ENCODE results near the gene TAAR1. TPM values are rescaled to one million over a fixed set of nuclear protein-coding genes. Genes with fewer than 3 reads are reported as not detected.

Gene TAAR1
- total RNA-seq, 1 experiment from 2014 or later: not detected

DNA sequence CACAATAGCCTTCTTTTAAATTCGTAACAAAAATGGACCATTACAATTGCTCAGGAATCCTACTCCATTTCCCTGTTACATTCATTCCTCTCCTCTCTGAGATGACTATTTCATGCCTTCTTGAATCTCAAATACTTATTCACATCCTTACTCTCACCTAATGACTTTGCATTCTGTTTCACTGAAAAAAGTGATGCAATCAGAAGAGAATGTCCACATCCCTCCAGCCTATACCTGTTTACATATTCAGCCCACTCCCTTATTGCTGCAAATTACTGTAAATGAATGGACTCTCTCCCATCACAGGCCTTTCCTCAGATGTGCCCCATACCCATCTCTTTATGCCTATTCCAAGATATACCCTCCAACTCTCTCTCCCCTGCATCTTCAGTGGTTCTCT is 8.6 kb downstream of the TAAR1 start:
- no peaks in the 10 kb centered on the region for H3K36me3 ChIP-seq (ENCODE audit: control insufficient read depth in 1 of 2, insufficient read depth in 2 of 2, low read length in 2 of 2)
- H3K9me3 ChIP-seq (ENCODE audit: control insufficient read depth in 1 of 2, insufficient read depth in 1 of 2, low read depth in 1 of 2, low read length in 2 of 2): no peaks in the 10 kb centered on the region
- no peaks in the 10 kb centered on the region for H4K20me1 ChIP-seq (ENCODE audit: insufficient read depth)
- H3K79me2 ChIP-seq (ENCODE audit: insufficient read depth, low read length): no peaks in the 10 kb centered on the region
- no peaks in the 10 kb centered on the region for H3K4me1 ChIP-seq (ENCODE audit: control insufficient read depth in 1 of 2, insufficient read depth in 2 of 2, low read length in 2 of 2)
- ATAC-seq: no peak
- no peak overlapping the region for H2AFZ ChIP-seq (ENCODE audit: low read depth, low read length, poor library complexity, severe bottlenecking)
- ChIA-PET CTCF (no interaction called here), POLR2A (no interaction called here), RAD21 (ENCODE audit: low non-redundant PET in 1 of 2, low total read pairs in 2 of 2, uncharacterized antibody in 2 of 2, unreplicated experiment in 2 of 2) (no interaction called here)
- DNase-seq (ENCODE audit: low read depth, low spot score): no peak
- no peak overlapping the region for H3K4me3 ChIP-seq (replicated peaks in 1 of 2; ENCODE audit: low read depth in 1 of 2, low read length in 2 of 2)
- TF ChIP-seq, protein P1, sequence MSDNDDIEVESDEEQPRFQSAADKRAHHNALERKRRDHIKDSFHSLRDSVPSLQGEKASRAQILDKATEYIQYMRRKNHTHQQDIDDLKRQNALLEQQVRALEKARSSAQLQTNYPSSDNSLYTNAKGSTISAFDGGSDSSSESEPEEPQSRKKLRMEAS (IDR thresholded peaks at IDR 0.05): no peak
- TF ChIP-seq RAD21 (IDR thresholded peaks at IDR 0.05; ENCODE audit: low read depth) (no peak), POLR2A (IDR thresholded peaks at IDR 0.05; ENCODE audit: borderline replicate concordance, extremely low read depth, insufficient read depth, insufficient read length) (no peak), SIN3A (IDR thresholded peaks at IDR 0.05; ENCODE audit: low read depth) (no peak)
- TF ChIP-seq, protein P2, sequence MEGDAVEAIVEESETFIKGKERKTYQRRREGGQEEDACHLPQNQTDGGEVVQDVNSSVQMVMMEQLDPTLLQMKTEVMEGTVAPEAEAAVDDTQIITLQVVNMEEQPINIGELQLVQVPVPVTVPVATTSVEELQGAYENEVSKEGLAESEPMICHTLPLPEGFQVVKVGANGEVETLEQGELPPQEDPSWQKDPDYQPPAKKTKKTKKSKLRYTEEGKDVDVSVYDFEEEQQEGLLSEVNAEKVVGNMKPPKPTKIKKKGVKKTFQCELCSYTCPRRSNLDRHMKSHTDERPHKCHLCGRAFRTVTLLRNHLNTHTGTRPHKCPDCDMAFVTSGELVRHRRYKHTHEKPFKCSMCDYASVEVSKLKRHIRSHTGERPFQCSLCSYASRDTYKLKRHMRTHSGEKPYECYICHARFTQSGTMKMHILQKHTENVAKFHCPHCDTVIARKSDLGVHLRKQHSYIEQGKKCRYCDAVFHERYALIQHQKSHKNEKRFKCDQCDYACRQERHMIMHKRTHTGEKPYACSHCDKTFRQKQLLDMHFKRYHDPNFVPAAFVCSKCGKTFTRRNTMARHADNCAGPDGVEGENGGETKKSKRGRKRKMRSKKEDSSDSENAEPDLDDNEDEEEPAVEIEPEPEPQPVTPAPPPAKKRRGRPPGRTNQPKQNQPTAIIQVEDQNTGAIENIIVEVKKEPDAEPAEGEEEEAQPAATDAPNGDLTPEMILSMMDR (IDR thresholded peaks at IDR 0.05 in 2 of 3, conservative IDR thresholded peaks at IDR 0.05 in 1 of 3; ENCODE audit: borderline replicate concordance in 1 of 3, insufficient read depth in 1 of 3, low read depth in 2 of 3, low read length in 2 of 3): no peak
- TF ChIP-seq, protein P3, sequence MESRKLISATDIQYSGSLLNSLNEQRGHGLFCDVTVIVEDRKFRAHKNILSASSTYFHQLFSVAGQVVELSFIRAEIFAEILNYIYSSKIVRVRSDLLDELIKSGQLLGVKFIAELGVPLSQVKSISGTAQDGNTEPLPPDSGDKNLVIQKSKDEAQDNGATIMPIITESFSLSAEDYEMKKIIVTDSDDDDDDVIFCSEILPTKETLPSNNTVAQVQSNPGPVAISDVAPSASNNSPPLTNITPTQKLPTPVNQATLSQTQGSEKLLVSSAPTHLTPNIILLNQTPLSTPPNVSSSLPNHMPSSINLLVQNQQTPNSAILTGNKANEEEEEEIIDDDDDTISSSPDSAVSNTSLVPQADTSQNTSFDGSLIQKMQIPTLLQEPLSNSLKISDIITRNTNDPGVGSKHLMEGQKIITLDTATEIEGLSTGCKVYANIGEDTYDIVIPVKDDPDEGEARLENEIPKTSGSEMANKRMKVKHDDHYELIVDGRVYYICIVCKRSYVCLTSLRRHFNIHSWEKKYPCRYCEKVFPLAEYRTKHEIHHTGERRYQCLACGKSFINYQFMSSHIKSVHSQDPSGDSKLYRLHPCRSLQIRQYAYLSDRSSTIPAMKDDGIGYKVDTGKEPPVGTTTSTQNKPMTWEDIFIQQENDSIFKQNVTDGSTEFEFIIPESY (IDR thresholded peaks at IDR 0.05; ENCODE audit: extremely low read depth, insufficient replicate concordance, low read length): no peak
- H3K9ac ChIP-seq (ENCODE audit: low read length): no peak overlapping the region
- intact Hi-C loops (cut with micrococcal nuclease): no loop called here
- H3K27me3 ChIP-seq (ENCODE audit: insufficient read depth, low read length): no peaks in the 10 kb centered on the region
- H3K4me2 ChIP-seq (ENCODE audit: low read length): no peak overlapping the region
- no peak overlapping the region for H3K27ac ChIP-seq (ENCODE audit: low read depth, low read length)
- H3K9me2 ChIP-seq (ENCODE audit: insufficient read depth): 0 out of 2 replicates have a peak, but pooled peaks cover under 1% of the 10 kb centered on the region
- no TSS peak for BruUV-seq (replicated peaks)
